Chondrocyte (in vitro differentiated cells): ENCODE results near the gene TRABD2A. TPM values are rescaled to one million over a fixed set of nuclear protein-coding genes. Genes with fewer than 3 reads are reported as not detected.

Experiments
- total RNA-seq: library from RNA; stranded (reverse); gene quantifications from 3 replicates; pipeline ENCODE4 v1.2.1, GENCODE V29; 2021

Gene TRABD2A
- total RNA-seq, 1 donor from 2014 or later = 0.37 TPM

Other genes starting within 250 kb of the TRABD2A start
- gene TMSB10, start 24.6 kb upstream of the TRABD2A start, total RNA-seq = 1,771 to 2,562 TPM (median 2,521 TPM) in 3 replicates
- gene KCMF1, start 90.1 kb upstream of the TRABD2A start, total RNA-seq = 76.0 to 101 TPM (median 95.8 TPM) in 3 replicates